Vagina (tissue), 2 donors: ENCODE data around the gene ZNF813.

Source experiments
- CTCF ChIP-seq, 3 experiments: fragments of 450-650 bp in 2 of 3; fragments of 200-600 bp in 1 of 3; sonication (generic) in 1 of 3; IDR thresholded peaks; one replicate each; pipeline ENCODE4 v1.5.1; 2017 to 2019; ENCODE audit warnings: antibody characterized with exemption in 3 of 3, mild to moderate bottlenecking in 2 of 3, moderate library complexity in 2 of 3
- POLR2AphosphoS5 ChIP-seq, 2 donors: sonication (generic); formaldehyde crosslinking; IDR thresholded peaks; one replicate each; pipeline ENCODE4 v1.9.0; 2017; ENCODE audit warnings: antibody characterized with exemption in 2 of 2, mild to moderate bottlenecking in 2 of 2, low read depth in 1 of 2; ENCODE audit not compliant: insufficient read depth in 1 of 2

GRCh38 chr19:53538378-53539109, 71.0 kb downstream of the ZNF813 start:
- TF ChIP-seq POLR2AphosphoS5 (IDR thresholded peaks at IDR 0.05; ENCODE audit: insufficient read depth in 1 of 2, low read depth in 1 of 2) = no peak
- no peak for TF ChIP-seq CTCF (IDR thresholded peaks at IDR 0.05)
